Left ventricle myocardium inferior (tissue), 1 donor: ENCODE data around the gene PDCD4. TPM values are rescaled to one million over a fixed set of nuclear protein-coding genes. Genes with fewer than 3 reads are reported as not detected.

Experiments
- DNase-seq: peaks from one replicate; pipeline ENCODE4 v3.0.0-alpha.2; 2020
- H3K27ac ChIP-seq: fragments of 200-600 bp; replicated peaks from 2 replicates; pipeline ENCODE4 v1.8.0; 2021
- H3K27me3 ChIP-seq: fragments of 200-600 bp; 2 replicates; pipeline ENCODE4 v1.8.0; 2021; ENCODE audit warnings: low read depth
- H3K36me3 ChIP-seq: fragments of 200-600 bp; 2 replicates; pipeline ENCODE4 v1.8.0; 2021
- H3K4me1 ChIP-seq: fragments of 200-600 bp; 2 replicates; pipeline ENCODE4 v1.8.0; 2021
- H3K4me3 ChIP-seq: fragments of 200-600 bp; 2 replicates; pipeline ENCODE4 v1.8.0; 2021; ENCODE audit warnings: mild to moderate bottlenecking, moderate library complexity
- H3K9me3 ChIP-seq: fragments of 200-600 bp; replicated peaks from 2 replicates; pipeline ENCODE4 v1.8.0; 2021
- CTCF ChIP-seq: fragments of 200-600 bp; IDR thresholded peaks from 2 replicates; pipeline ENCODE4 v1.8.0; 2021; ENCODE audit warnings: antibody characterized with exemption, mild to moderate bottlenecking, borderline replicate concordance
- intact Hi-C: fragments of 100-400 bp; cut with micrococcal nuclease; formaldehyde crosslinking; loops from one replicate; pipeline ENCODE4 v1.11.0; 2022
- total RNA-seq: library from RNA; stranded (reverse); fragmentation: NEBNext Ultra II Directional; extraction: Animal tissue kit (Norgen Biotek cat#: 25700); gene quantifications from one replicate; pipeline ENCODE4 v1.2.1, GENCODE V29; 2021
- donor health status: DM: no; HTN: yes; CAD: no; lungs with severe emphysema.

The PDCD4 gene
- total RNA-seq, 1 donor from 2014 or later, result 86.5 TPM

GRCh38 chr10:110843031-110843430 lies 28.7 kb upstream of the PDCD4 start:
- Histone ChIP-seq H3K27ac (peak overlapping the region; percentile 40), H3K9me3 (no peaks in the 10 kb centered on the region), H3K4me1 (peaks cover 37% of the 10 kb centered on the region), H3K4me3 (no peak overlapping the region), H3K36me3 (no peaks in the 10 kb centered on the region), H3K27me3 (no peaks in the 10 kb centered on the region)
- TF ChIP-seq CTCF, result no peak
- DNase-seq, result no peak
- intact Hi-C loops, result no loop called here

- Histone ChIP-seq H3K4me3 (no peak overlapping the region), H3K27me3 (no peaks in the 10 kb centered on the region), H3K27ac (no peak overlapping the region), H3K36me3 (no peaks in the 10 kb centered on the region), H3K9me3 (no peaks in the 10 kb centered on the region), H3K4me1 (peaks cover 33% of the 10 kb centered on the region)
- DNase-seq, result no peak
- no peak for TF ChIP-seq CTCF
- intact Hi-C loops, result no loop called here
These were observed 27.7 kb upstream of the PDCD4 start for GRCh38 chr10:110843796-110844616.

- Histone ChIP-seq H3K4me1 (peaks cover 27% of the 10 kb centered on the region), H3K27ac (no peak overlapping the region)
These were observed 27.2 kb upstream of the PDCD4 start for GRCh38 chr10:110844617-110844881.

GRCh38 chr10:110845192-110845755 lies 26.5 kb upstream of the PDCD4 start:
- intact Hi-C loops, result no loop called here
- no peak for TF ChIP-seq CTCF

More at GRCh38 chr10:110844617-110844881, 27.2 kb upstream of the PDCD4 start:
- intact Hi-C loops, result no loop called here
- H3K36me3 ChIP-seq, result no peaks in the 10 kb centered on the region
- no peak for DNase-seq
- no peaks in the 10 kb centered on the region for H3K27me3 ChIP-seq
- no peak overlapping the region for H3K4me3 ChIP-seq
- H3K9me3 ChIP-seq, result no peaks in the 10 kb centered on the region
- no peak for TF ChIP-seq CTCF

GRCh38 chr10:110845756-110846620 lies 25.7 kb upstream of the PDCD4 start:
- no peak for TF ChIP-seq CTCF
- no peaks in the 10 kb centered on the region for H3K9me3 ChIP-seq
- H3K36me3 ChIP-seq, result no peaks in the 10 kb centered on the region
- H3K4me1 ChIP-seq, result peaks cover 17% of the 10 kb centered on the region
- H3K27ac ChIP-seq, result no peak overlapping the region
- no peak for DNase-seq
- intact Hi-C loops, result no loop called here
- no peak overlapping the region for H3K4me3 ChIP-seq
- no peaks in the 10 kb centered on the region for H3K27me3 ChIP-seq

More at GRCh38 chr10:110845192-110845755, 26.5 kb upstream of the PDCD4 start:
- no peak overlapping the region for H3K27ac ChIP-seq
- H3K27me3 ChIP-seq, result no peaks in the 10 kb centered on the region
- no peak overlapping the region for H3K4me3 ChIP-seq
- no peak for DNase-seq
- H3K36me3 ChIP-seq, result no peaks in the 10 kb centered on the region
- peaks cover 24% of the 10 kb centered on the region for H3K4me1 ChIP-seq
- no peaks in the 10 kb centered on the region for H3K9me3 ChIP-seq
